T-cell (primary cell): Measurements from ENCODE around the gene FOXO3. TPM values are rescaled to one million over a fixed set of nuclear protein-coding genes. Genes with fewer than 3 reads are reported as not detected.

ENCODE experiments used
- ATAC-seq, 4 experiments: fragments of 200-7000 bp in 3 of 4; fragments of 150-1000 bp in 1 of 4; cut with Tn5 transposase; replicated peaks in 1 of 4; 1 replicate in 3 of 4; 2 replicates in 1 of 4; pipeline ENCODE4 v1.10.0; 2021; ENCODE audit warnings: moderate library complexity in 3 of 4, mild to moderate bottlenecking in 2 of 4, moderate number of reproducible peaks in 1 of 4
- CTCF ChIA-PET, 2 donors: fragments of 300-600 bp; sonication (Branson Sonifier 250); formaldehyde crosslinking; loops; one replicate each; lab custom pipeline; 2022; ENCODE audit warnings: antibody characterized with exemption in 2 of 2; lab: Charles Lee
- POLR2A ChIA-PET, 2 donors: fragments of 300-600 bp; sonication (Branson Sonifier 250); formaldehyde crosslinking; loops; one replicate each; lab custom pipeline; 2022; ENCODE audit warnings: antibody characterized with exemption in 2 of 2; lab: Charles Lee
- DNase-seq, 35 experiments: peaks; one replicate each; pipeline versions ENCODE4 v3.0.0 to v3.0.0-alpha.2; 2013 to 2023
- H3K27ac ChIP-seq: one replicate; pipeline ENCODE4 v1.5.1; 2013; ENCODE audit warnings: low read length
- H3K27me3 ChIP-seq, 2 experiments: replicated peaks in 1 of 2; 1 replicate in 1 of 2; 2 replicates in 1 of 2; pipeline versions ENCODE4 v1.6.1 to v1.7.0; 2013; ENCODE audit warnings: low read length in 1 of 2, mixed read lengths in 1 of 2; ENCODE audit not compliant: control insufficient read depth in 2 of 2, insufficient read depth in 2 of 2; ENCODE audit errors: extremely low read depth in 1 of 2
- H3K36me3 ChIP-seq, 2 donors: 1 replicate in 1 of 2; 2 replicates in 1 of 2; pipeline versions ENCODE4 v1.6.1 to v1.7.0; 2013; ENCODE audit warnings: low read length in 1 of 2; ENCODE audit not compliant: control insufficient read depth in 2 of 2, insufficient read depth in 1 of 2; ENCODE audit errors: extremely low read depth in 1 of 2
- H3K4me1 ChIP-seq, 2 experiments: 1 replicate in 1 of 2; 2 replicates in 1 of 2; pipeline versions ENCODE4 v1.6.1 to v1.7.0; 2013; ENCODE audit warnings: low read length in 2 of 2, mixed read lengths in 1 of 2; ENCODE audit not compliant: insufficient read depth in 2 of 2, control insufficient read depth in 1 of 2; ENCODE audit errors: extremely low read depth in 1 of 2
- H3K4me3 ChIP-seq, 2 donors: 1 replicate in 1 of 2; 2 replicates in 1 of 2; pipeline versions ENCODE4 v1.5.1 to v1.7.0; 2013; ENCODE audit warnings: mild to moderate bottlenecking in 2 of 2, low read length in 1 of 2, moderate library complexity in 1 of 2; ENCODE audit not compliant: control insufficient read depth in 1 of 2; ENCODE audit errors: extremely low read depth in 1 of 2
- H3K9me3 ChIP-seq: 2 replicates; pipeline ENCODE4 v1.7.0; 2013
- H3K27ac Mint-ChIP-seq, 2 donors: one replicate each; pipeline ENCODE4 v1.8.0; 2020 to 2021; ENCODE audit warnings: mild to moderate bottlenecking in 2 of 2, mixed read lengths in 2 of 2
- H3K27me3 Mint-ChIP-seq, 2 donors: one replicate each; pipeline ENCODE4 v1.8.0; 2021 to 2022; ENCODE audit warnings: mixed read lengths in 2 of 2
- H3K36me3 Mint-ChIP-seq: one replicate; pipeline ENCODE4 v1.8.0; 2021; ENCODE audit warnings: mixed read lengths
- H3K4me1 Mint-ChIP-seq, 3 donors: one replicate each; pipeline ENCODE4 v1.8.0; 2020 to 2022; ENCODE audit warnings: mixed read lengths in 3 of 3, mild to moderate bottlenecking in 1 of 3
- H3K4me3 Mint-ChIP-seq, 3 donors: one replicate each; pipeline ENCODE4 v1.8.0; 2020 to 2022; ENCODE audit warnings: mild to moderate bottlenecking in 3 of 3, mixed read lengths in 3 of 3, moderate library complexity in 3 of 3
- H3K9me3 Mint-ChIP-seq, 3 donors: one replicate each; pipeline ENCODE4 v1.8.0; 2020 to 2022; ENCODE audit warnings: mixed read lengths in 3 of 3
- WGBS: methylation state at CpG from one replicate; pipeline ENCODE4 v1.1.5; 2013; ENCODE audit warnings: missing lambda C conversion rate; ENCODE audit not compliant: insufficient coverage; 5-methylcytosine and 5-hydroxymethylcytosine counted together
- total RNA-seq, 35 experiments: library from RNA in 6 of 35; stranded (reverse) in 6 of 35; fragments of 120-200 nt in 1 of 35; gene quantifications; one replicate each; pipeline versions ENCODE4 v1.2.1 to v1.2.4 and lab custom pipeline; 2013 to 2026

The FOXO3 gene
- total RNA-seq, 5 donors from 2014 or later (not counting 1 experiment from before 2014, with no cell fraction given): 21.5 to 26.2 (median 22.2) TPM

DNA sequence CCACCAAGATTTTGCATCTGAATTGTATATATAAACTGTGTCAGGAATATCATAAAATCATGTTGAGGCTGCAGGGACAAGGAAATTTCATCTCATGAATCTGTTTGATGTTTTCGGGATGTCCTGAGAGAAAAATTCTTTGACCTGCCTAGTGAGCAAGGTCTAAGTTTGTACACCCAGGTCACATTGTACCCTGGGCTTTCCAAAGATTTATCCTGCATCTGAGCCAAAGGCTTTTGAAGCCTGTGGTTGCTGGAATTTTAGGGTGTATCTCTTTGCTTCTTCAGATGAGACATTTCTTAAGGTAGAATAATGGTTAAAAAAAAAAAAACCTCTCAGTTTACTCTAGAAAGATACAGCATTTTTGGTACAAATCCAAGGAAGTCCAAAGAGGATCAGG lies 63.3 kb downstream of the FOXO3 start:
- Mint-ChIP-seq H3K4me1 (peaks cover 79 to 82% (median 80%) of the 10 kb centered on the region in 3 donors), H3K27me3 (no peaks in the 10 kb centered on the region), H3K4me3 (no peak overlapping the region), H3K9me3 (no peaks in the 10 kb centered on the region), H3K36me3 (peaks cover 5% of the 10 kb centered on the region), H3K27ac (no peak overlapping the region)
- DNase-seq (no peak), ATAC-seq (no peak)
- H3K4me1 ChIP-seq: peaks cover 4 to 14% of the 10 kb centered on the region in 2 experiments
- no peaks in the 10 kb centered on the region for H3K36me3 ChIP-seq
- no peak overlapping the region for H3K27ac ChIP-seq
- ChIA-PET POLR2A (no interaction called here), CTCF (no interaction called here)
- WGBS: no CpG with 5 or more reads among the region's 1 CpG
- no peaks in the 10 kb centered on the region for H3K9me3 ChIP-seq
- no peak overlapping the region for H3K4me3 ChIP-seq
- no peaks in the 10 kb centered on the region for H3K27me3 ChIP-seq

DNA sequence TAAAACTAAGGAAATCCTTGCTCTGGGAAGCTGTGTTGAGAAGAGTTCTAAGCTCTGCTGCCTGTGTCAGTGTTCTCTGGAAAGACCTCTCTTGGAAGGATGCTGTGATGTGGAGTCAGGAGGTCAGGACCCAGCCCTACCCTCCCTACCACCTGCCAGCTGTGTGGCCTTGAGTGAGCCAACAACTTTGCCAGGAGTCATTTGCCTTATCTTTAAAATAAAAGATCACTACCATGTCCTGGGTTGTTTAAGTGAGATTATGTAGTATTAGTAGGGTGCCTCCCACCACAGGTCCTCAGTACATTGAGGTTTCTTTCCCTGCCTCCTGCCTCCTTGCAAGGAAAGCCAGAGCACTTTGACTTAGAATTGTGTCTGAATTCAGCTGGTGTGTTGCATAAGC lies 64.9 kb downstream of the FOXO3 start:
- H3K4me1 ChIP-seq: peaks cover 9 to 19% of the 10 kb centered on the region in 2 experiments
- H3K27me3 ChIP-seq: no peaks in the 10 kb centered on the region

GRCh38 chr6:108626777-108627176 lies 66.1 kb downstream of the FOXO3 start:
- Mint-ChIP-seq H3K27ac (no peak overlapping the region), H3K36me3 (no peaks in the 10 kb centered on the region), H3K4me3 (no peak overlapping the region), H3K4me1 (peaks cover 81 to 86% (median 85%) of the 10 kb centered on the region in 3 donors), H3K9me3 (no peaks in the 10 kb centered on the region), H3K27me3 (no peaks in the 10 kb centered on the region)
- H3K4me1 ChIP-seq: peaks cover 12 to 15% of the 10 kb centered on the region in 2 experiments
- ChIA-PET CTCF (interaction anchor here in 1 of 2 donors (0.7 kb wide), 1 partner anchor 21 kb away, joined by 3 read pairs; no protein-coding TSS in a partner anchor), POLR2A (no interaction called here)
- H3K4me3 ChIP-seq: no peak overlapping the region
- no peaks in the 10 kb centered on the region for H3K36me3 ChIP-seq
- no peak for DNase-seq
- H3K9me3 ChIP-seq: no peaks in the 10 kb centered on the region
- no peak overlapping the region for H3K27ac ChIP-seq
- ATAC-seq: no peak
- no peaks in the 10 kb centered on the region for H3K27me3 ChIP-seq
- 100% methylated on average over 1 of the region's 2 CpGs for WGBS

More for the DNA sequence above, 64.9 kb downstream of the FOXO3 start:
- H3K36me3 ChIP-seq: no peaks in the 10 kb centered on the region
- DNase-seq (no peak), ATAC-seq (no peak)
- POLR2A ChIA-PET: no interaction called here
- H3K4me3 ChIP-seq: no peak overlapping the region
- Mint-ChIP-seq H3K4me3 (no peak overlapping the region), H3K27me3 (no peaks in the 10 kb centered on the region), H3K4me1 (peaks cover 80 to 84% (median 82%) of the 10 kb centered on the region in 3 donors), H3K9me3 (no peaks in the 10 kb centered on the region), H3K36me3 (peaks cover 5% of the 10 kb centered on the region), H3K27ac (no peak overlapping the region)
- CTCF ChIA-PET: no interaction called here
- no peaks in the 10 kb centered on the region for H3K9me3 ChIP-seq
- no peak overlapping the region for H3K27ac ChIP-seq

- Histone ChIP-seq H3K4me1 (peaks cover 12 to 13% of the 10 kb centered on the region in 2 experiments), H3K36me3 (no peaks in the 10 kb centered on the region), H3K27me3 (no peaks in the 10 kb centered on the region), H3K9me3 (no peaks in the 10 kb centered on the region), H3K27ac (no peak overlapping the region), H3K4me3 (no peak overlapping the region)
- ATAC-seq: no peak
- CTCF ChIA-PET: interaction anchor here in 1 of 2 donors (0.7 kb wide), 1 partner anchor 20 kb away, joined by 3 read pairs; no protein-coding TSS in a partner anchor
- H3K27me3 Mint-ChIP-seq: no peaks in the 10 kb centered on the region
- H3K4me3 Mint-ChIP-seq: no peak overlapping the region
- no peak for DNase-seq
- WGBS: 80% methylated on average over 1 of the region's 4 CpGs
- H3K9me3 Mint-ChIP-seq: no peaks in the 10 kb centered on the region
- peaks cover 76 to 84% (median 83%) of the 10 kb centered on the region in 3 donors for H3K4me1 Mint-ChIP-seq
- POLR2A ChIA-PET: interaction anchor here in 1 of 2 donors (0.6 kb wide), 2 partner anchors 161 to 773 kb away, joined by 3 read pairs; no protein-coding TSS in a partner anchor
- no peak overlapping the region for H3K27ac Mint-ChIP-seq
- no peaks in the 10 kb centered on the region for H3K36me3 Mint-ChIP-seq
Measured at GRCh38 chr6:108627692-108628550, 67.2 kb downstream of the FOXO3 start.

DNA sequence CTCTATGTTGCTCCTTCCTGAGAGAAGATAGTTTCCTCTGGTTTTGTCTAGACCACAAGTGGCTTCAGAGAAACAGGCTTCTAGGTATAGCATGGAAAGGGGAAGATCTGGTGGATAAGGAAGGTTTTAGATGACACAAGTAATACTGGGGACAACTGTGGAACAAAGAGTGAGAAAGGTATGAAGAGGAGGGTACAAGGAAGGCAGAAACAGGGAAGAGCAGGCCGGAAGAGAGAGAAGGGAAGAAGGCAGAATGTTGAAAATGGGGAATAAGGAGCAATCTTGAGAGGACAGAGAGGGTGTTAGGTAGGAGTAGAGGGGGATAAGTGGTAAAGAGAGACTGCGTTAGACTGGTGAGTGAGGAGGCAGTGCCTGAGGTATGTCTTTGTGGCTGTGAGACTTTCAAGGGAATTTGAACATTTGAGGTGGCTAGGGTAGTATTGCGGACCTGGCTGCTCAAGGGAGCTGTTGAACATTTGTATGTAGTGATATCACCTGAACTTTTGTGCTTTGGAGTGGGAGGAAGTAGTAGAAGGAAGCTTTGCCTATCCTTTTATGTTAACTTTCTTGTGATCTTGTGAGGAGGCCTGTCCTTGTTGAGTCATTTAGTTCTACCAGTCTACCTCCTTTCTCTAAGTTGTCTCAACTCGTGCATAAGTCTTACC lies 69.5 kb downstream of the FOXO3 start:
- Histone ChIP-seq H3K9me3 (no peaks in the 10 kb centered on the region), H3K4me3 (no peak overlapping the region), H3K27ac (no peak overlapping the region), H3K4me1 (peaks cover 13 to 16% of the 10 kb centered on the region in 2 experiments), H3K36me3 (no peaks in the 10 kb centered on the region), H3K27me3 (no peaks in the 10 kb centered on the region)
- Mint-ChIP-seq H3K9me3 (no peaks in the 10 kb centered on the region), H3K4me3 (peak overlapping the region in 1 of 3 donors; percentile 39), H3K27me3 (no peaks in the 10 kb centered on the region), H3K4me1 (peaks cover 79 to 84% (median 82%) of the 10 kb centered on the region in 3 donors), H3K36me3 (no peaks in the 10 kb centered on the region), H3K27ac (peak overlapping the region; percentile 10 to 64)
- CTCF ChIA-PET: interaction anchor here in 1 of 2 donors (0.6 kb wide), 1 partner anchor 472 kb away, joined by 3 read pairs; no protein-coding TSS in a partner anchor
- WGBS: 58% methylated on average over 2 of the region's 4 CpGs
- POLR2A ChIA-PET: no interaction called here
- DNase-seq (peak in 2 of 35 experiments; percentile 8 to 38), ATAC-seq (peak; percentile 90 to 96 (median 94))

DNA sequence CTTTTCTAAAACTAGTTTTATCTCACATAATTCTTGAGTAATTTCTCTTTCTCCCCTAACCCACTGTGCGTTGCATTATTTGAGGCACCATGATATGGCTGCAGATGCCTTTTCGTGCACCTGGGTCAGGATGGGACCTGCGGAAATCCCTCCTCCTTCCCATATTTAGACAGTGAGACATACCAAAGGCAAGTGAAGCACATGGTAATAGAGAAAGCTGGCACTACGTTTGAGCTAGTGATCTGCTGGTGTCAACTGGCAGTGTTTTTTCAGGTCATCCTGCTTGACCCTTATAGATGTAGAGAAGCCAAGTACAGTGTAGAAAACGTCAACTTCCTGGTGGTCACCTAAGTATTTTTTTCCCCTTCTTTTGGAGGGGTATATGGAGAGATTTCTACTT lies 71.7 kb downstream of the FOXO3 start:
- Mint-ChIP-seq H3K9me3 (no peaks in the 10 kb centered on the region), H3K27ac (no peak overlapping the region), H3K27me3 (no peaks in the 10 kb centered on the region), H3K4me1 (peaks cover 74 to 83% (median 80%) of the 10 kb centered on the region in 3 donors), H3K36me3 (no peaks in the 10 kb centered on the region), H3K4me3 (no peak overlapping the region)
- ChIA-PET CTCF (no interaction called here), POLR2A (interaction anchor here in 1 of 2 donors (0.6 kb wide), 1 partner anchor 1160 kb away, joined by 3 read pairs; no protein-coding TSS in a partner anchor)
- H3K27me3 ChIP-seq: no peaks in the 10 kb centered on the region
- no peak overlapping the region for H3K27ac ChIP-seq
- no peak overlapping the region for H3K4me3 ChIP-seq
- DNase-seq (no peak), ATAC-seq (no peak)
- H3K9me3 ChIP-seq: no peaks in the 10 kb centered on the region
- no peaks in the 10 kb centered on the region for H3K36me3 ChIP-seq
- H3K4me1 ChIP-seq: peaks cover 17 to 23% of the 10 kb centered on the region in 2 experiments
- WGBS: 67% methylated on average over 1 of the region's 5 CpGs
